SKM-1 treated with dmso at 0.1 percent for 144 hours (cell line): ENCODE data around the gene POTEM.
"Not testable (repeated sequence)": the region's sequence is repeated elsewhere in the genome, so short reads cannot be mapped to it uniquely, and the experiment has no call there.

Experiments
- DNase-seq: peaks from one replicate; lab custom pipeline; 2025; ENCODE audit not compliant: unreplicated experiment; lab: John Stamatoyannopoulos, UW

POTEM gene

GRCh38 chr14:18967134-18967533, at the start of gene POTEM:
POTEM (plus strand) TSS chr14:18967434; CDS start chr14:18967486, 52 bp downstream.
- DNase-seq, result not testable (repeated sequence)

GRCh38 chr14:18918345-18918744, 48.9 kb upstream of the POTEM start:
- DNase-seq, result not testable (repeated sequence)

DNA sequence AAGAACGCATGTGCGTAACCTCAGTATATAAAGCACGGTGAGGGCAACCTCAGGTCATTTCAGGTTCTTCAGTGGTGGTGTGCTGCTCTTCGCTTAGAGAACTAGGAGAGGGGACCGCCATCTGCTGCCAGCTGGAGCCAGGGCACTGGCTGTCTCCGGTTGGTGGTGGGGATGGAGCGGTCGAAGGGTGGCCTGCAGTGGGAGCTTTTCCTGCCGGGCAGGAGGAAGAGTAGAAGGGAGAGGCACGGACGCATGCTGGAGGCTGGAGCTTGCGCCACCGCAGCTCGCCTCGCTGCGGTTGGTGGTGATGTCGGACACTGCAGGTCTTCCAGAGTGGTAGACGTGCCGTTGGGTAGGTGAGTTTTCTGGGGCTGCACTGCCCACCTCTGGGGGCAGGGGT, 47.2 kb upstream of the POTEM start:
- DNase-seq, result not testable (repeated sequence)

DNA sequence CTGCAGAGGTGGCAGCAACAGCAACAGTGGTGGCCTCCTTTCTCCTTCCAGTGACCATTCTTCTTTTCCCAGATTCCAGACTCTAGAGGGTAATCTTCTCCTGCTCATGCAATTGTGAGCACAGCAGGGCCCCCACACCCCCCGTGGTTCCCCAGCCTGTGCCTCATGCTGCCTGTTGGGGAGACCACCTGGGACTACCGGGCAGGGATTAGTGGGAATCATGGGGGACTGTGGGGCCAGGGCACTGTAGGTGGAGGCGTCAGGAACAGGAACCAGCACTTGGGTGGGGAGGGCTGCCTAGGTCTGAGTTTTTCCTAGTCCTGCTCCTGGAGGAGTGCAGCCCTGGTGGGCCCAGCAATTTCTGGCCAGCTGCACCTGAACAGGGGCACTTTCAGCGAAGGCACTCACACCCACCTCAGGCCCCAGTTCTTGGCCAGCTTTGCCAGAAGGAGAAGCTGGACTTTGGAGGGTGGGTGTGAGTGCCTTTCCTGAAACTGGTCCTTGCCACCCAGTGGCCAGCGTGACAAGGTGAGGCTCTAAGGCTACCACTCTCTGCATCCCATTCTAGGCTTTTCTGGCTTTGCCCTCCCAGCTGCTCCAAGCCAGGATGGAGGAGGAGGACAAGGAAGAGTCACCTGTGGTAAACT, 46.1 kb upstream of the POTEM start:
- DNase-seq, result not testable (repeated sequence)

- not testable (repeated sequence) for DNase-seq
Measured at GRCh38 chr14:18936848-18937247, 30.4 kb upstream of the POTEM start.

GRCh38 chr14:18938733-18939132, 28.5 kb upstream of the POTEM start:
- DNase-seq, result not testable (repeated sequence)

- DNase-seq, result not testable (repeated sequence)
Measured at GRCh38 chr14:18949939-18950338, 17.3 kb upstream of the POTEM start.

GRCh38 chr14:18953085-18953484, 14.1 kb upstream of the POTEM start:
- not testable (repeated sequence) for DNase-seq

DNA sequence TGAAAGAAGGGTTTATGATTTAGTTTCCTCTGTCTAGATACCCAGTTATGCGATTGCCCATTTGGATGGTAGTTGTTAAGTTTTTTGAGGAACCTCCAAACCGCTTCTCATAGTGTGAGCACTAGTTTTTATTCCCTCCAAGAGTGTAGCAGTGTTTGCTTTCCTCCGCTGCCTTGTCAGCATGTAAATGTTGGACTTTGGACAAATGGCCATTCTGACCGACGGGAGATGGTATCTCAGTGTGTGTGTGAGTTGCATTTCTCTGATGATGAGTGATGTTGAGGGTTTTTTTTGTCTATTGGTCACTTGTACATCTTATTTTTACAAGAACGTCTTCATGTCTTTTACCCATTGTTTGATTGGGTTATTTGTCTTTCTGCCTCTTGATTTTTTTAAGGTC, 11.4 kb upstream of the POTEM start:
- not testable (repeated sequence) for DNase-seq

GRCh38 chr14:18961576-18961975, 5.7 kb upstream of the POTEM start:
- not testable (repeated sequence) for DNase-seq

GRCh38 chr14:18962143-18962542, 5.1 kb upstream of the POTEM start:
- DNase-seq, result not testable (repeated sequence)

DNA sequence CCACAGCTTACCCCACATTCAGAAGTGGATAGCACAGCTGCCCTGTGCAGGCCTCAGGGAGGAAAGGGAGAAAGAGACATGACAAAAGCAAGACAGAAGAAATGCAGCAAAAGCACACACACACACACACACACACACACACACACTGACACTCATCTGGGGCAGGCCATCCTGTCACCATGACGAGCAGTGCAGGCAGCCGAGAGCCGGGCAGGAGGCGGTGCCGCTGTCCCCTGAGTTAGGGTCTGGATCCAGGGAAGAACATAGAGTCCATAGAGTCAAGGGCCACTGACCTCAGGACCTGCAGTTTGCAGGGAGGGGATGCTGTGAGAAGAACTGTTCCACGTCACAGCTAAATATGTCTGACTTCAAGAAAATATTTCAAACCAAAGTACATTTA, 4.0 kb upstream of the POTEM start:
- DNase-seq, result not testable (repeated sequence)

DNA sequence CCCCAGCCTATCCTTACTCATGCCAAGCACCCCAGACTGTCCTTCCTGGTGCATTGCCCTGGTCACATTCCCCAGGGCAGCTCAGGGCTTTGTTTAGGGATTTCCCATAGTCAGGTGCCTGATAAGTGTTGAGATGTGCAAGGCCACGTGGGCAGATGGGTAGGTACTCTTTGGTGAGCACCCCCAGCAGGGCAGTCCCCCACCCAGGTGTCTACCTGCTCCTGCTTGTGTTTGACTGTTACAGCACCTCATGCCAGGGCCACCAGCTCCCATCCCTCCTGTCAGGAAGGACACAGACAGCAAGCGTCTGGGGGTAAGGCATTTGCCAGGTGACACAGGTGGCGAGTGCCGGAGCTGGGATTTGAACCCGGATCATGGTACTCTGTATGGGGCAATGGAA, 2.4 kb upstream of the POTEM start:
- not testable (repeated sequence) for DNase-seq

DNA sequence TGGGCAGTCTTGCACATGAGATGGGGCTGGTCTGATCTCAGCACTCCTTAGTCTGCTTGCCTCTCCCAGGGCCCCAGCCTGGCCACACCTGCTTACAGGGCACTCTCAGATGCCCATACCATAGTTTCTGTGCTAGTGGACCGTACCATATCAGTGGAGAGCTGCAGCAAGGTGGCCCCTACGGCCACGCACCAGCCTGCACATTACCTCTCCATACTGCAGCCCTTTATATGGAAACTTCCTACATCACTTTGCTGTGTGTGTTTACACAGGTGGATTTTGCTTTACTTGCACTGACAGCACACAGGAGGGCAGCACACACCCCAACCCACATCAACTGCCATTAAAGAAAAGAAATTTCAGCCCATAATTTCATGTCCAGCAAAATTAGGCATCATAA, 35.3 kb downstream of the POTEM start:
- not testable (repeated sequence) for DNase-seq

- not testable (repeated sequence) for DNase-seq
Measured at GRCh38 chr14:19006490-19006889, 39.3 kb downstream of the POTEM start.

GRCh38 chr14:19007678-19008077, 40.4 kb downstream of the POTEM start:
- DNase-seq, result not testable (repeated sequence)

- DNase-seq, result not testable (repeated sequence)
Measured at GRCh38 chr14:19011029-19011428, 43.8 kb downstream of the POTEM start.

GRCh38 chr14:19011703-19012102, 44.5 kb downstream of the POTEM start:
- not testable (repeated sequence) for DNase-seq

GRCh38 chr14:19015185-19015584, 48.0 kb downstream of the POTEM start:
- not testable (repeated sequence) for DNase-seq

DNA sequence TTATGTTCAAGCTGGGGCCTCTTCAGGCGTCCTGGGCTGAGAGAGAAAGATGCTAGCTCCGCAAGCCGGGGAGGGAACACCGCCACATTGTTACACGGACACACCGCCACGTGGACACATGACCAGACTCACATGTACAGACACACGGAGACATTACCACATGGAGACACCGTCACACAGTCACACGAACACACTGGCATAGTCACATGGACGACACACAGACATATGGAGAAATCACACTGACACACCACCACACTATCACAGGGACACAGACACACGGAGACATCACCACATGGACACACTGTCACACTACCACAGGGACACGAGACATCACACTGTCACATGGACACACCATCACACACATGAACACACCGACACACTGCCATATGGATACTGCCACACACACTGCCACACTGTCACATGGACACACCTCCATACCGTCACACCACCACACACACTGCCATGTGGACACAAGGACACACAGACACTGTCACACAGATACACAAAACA, 57.9 kb downstream of the POTEM start:
- not testable (repeated sequence) for DNase-seq

GRCh38 chr14:19026649-19027351, 59.6 kb downstream of the POTEM start:
- DNase-seq, result not testable (repeated sequence)

DNA sequence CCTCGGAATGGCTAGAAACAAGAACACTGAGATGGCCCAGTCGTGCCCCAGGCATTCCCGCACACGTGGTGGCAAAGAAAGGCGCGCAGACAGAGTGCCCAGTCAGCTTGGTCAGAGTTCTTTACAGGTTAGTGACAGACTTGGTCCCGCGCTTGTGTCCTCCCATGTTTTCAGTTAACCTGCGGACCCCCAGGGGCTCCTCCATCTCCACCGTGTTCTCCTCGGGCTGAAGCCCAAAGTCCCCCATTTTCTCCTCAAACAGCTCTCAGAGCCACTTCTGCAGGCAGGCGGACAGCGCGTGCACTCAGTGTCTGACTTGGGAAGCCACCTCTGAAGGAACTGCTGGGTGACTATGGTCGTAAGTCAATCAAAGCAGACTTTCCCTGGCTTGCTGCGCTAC, 60.7 kb downstream of the POTEM start:
- not testable (repeated sequence) for DNase-seq
